ENCODE data around the gene HLA-DPB1. TPM values are rescaled to one million over a fixed set of nuclear protein-coding genes. Genes with fewer than 3 reads are reported as not detected.

Gene HLA-DPB1
- total and polyA plus RNA-seq, 2 of the 4 experiments (the other 2 are of a cell fraction): 7.7 to 10.7 TPM

DNA sequence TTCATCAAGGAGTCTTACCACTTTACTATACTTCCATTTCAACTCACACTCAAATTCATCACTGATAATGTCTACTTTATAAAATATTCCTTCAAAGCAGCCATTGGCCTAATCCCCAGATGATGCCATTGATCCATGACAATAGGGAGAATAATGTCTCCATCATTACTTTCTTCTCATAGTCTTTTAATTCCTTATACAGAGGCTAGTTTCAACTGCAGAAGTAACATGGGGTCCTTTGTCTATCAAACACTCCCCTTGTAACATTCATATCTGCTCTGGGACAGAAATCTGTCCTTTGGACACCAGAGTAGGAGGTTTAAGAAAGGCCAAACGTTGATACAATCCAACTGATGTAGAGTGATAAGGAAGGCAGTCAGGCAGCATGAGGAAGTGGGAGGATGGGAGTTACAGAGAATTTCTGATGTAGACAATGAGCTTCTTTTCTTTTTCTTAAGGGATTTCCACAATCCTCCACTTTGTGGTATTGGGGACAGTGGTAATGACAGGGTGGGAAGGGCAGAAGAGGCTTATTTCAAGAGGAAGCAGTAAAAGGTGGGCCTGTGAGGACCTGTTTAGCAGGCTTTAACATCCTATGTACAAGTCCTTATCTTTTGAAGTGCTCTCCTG, 47.5 kb upstream of the HLA-DPB1 start:
- no peak overlapping the region for H2AFZ ChIP-seq (replicated peaks; ENCODE audit: low read length, poor library complexity)
- ChIA-PET CTCF (no interaction called here), POLR2A (ENCODE audit: unreplicated experiment) (no interaction called here)
- no peak overlapping the region for H3K4me3 ChIP-seq (ENCODE audit: insufficient read depth, low read depth, low read length)
- H3K56ac ChIP-seq (ENCODE audit: extremely low read depth, insufficient read depth, low read length): no peak overlapping the region
- H3K18ac ChIP-seq (ENCODE audit: low read depth, low read length): no peak overlapping the region
- WGBS, 2 experiments (ENCODE audit: extremely low coverage in 2 of 2, insufficient read length in 1 of 2): no CpG with 5 or more reads among the region's 1 CpG
- H3K79me1 ChIP-seq (ENCODE audit: low read depth in 1 of 2, low read length in 2 of 2): no peaks in the 10 kb centered on the region
- H3K9me1 ChIP-seq (ENCODE audit: insufficient read depth, low read length): no peaks in the 10 kb centered on the region
- H2BK20ac ChIP-seq (ENCODE audit: low read depth, low read length): no peak overlapping the region
- no peak overlapping the region for H3K27ac ChIP-seq (ENCODE audit: insufficient read depth, low read length)
- in situ Hi-C loops (cut with MboI; ENCODE audit: low sequenced_read_pairs) (no loop called here), dilution Hi-C loops (cut with HindIII; ENCODE audit: low sequenced_read_pairs, unreplicated experiment) (no loop called here), intact Hi-C loops (cut with micrococcal nuclease) (no loop called here)
- H3K9me3 ChIP-seq (ENCODE audit: control insufficient read depth, insufficient read depth, low read length): no peaks in the 10 kb centered on the region
- no peak overlapping the region for H4K91ac ChIP-seq (ENCODE audit: insufficient read depth, low read depth, low read length)
- no peak overlapping the region for H3K14ac ChIP-seq (replicated peaks; ENCODE audit: low read depth, low read length)
- H4K20me1 ChIP-seq (ENCODE audit: insufficient read depth, low read length): no peaks in the 10 kb centered on the region
- no peak overlapping the region for H3K4me2 ChIP-seq (ENCODE audit: low read depth, low read length)
- no peak overlapping the region for H2BK15ac ChIP-seq (ENCODE audit: low read depth, low read length)
- no peak overlapping the region for H4K5ac ChIP-seq (ENCODE audit: low read depth, low read length)
- no peak overlapping the region for H2BK5ac ChIP-seq (ENCODE audit: low read depth, low read length, poor library complexity, severe bottlenecking)
- ATAC-seq (ENCODE audit: low read depth): no peak
- H2AK5ac ChIP-seq (ENCODE audit: low read depth, low read length): no peak overlapping the region
- H3K36me3 ChIP-seq (ENCODE audit: control insufficient read depth, insufficient read depth, low read length): no peaks in the 10 kb centered on the region
- H2BK120ac ChIP-seq (ENCODE audit: low read depth, low read length): no peak overlapping the region
- TF ChIP-seq MXI1 (IDR thresholded peaks at IDR 0.05; ENCODE audit: borderline replicate concordance, low read depth, low read length) (no peak), CEBPB (IDR thresholded peaks at IDR 0.05; ENCODE audit: low read depth, low read length) (no peak), MAZ (IDR thresholded peaks at IDR 0.05; ENCODE audit: borderline replicate concordance, low read depth, low read length) (no peak), RFX5 (IDR thresholded peaks at IDR 0.05; ENCODE audit: low read depth, low read length) (no peak), CHD1 (IDR thresholded peaks at IDR 0.05; ENCODE audit: low read depth, low read length) (no peak), FOS (IDR thresholded peaks at IDR 0.05; ENCODE audit: low read depth, low read length) (no peak), NFE2L2 (IDR thresholded peaks at IDR 0.05; ENCODE audit: low read depth, low read length) (no peak), BHLHE40 (IDR thresholded peaks at IDR 0.05; ENCODE audit: low read depth, low read length) (no peak), RAD21 (IDR thresholded peaks at IDR 0.05; ENCODE audit: low read length) (no peak), POLR2A (IDR thresholded peaks at IDR 0.05; ENCODE audit: low read depth, low read length) (no peak), RCOR1 (IDR thresholded peaks at IDR 0.05; ENCODE audit: insufficient replicate concordance, low read length) (no peak), MAFK (IDR thresholded peaks at IDR 0.05; ENCODE audit: low read depth, low read length) (no peak), SMC3 (IDR thresholded peaks at IDR 0.05; ENCODE audit: low read depth, low read length) (no peak)
- TF ChIP-seq, protein P1, sequence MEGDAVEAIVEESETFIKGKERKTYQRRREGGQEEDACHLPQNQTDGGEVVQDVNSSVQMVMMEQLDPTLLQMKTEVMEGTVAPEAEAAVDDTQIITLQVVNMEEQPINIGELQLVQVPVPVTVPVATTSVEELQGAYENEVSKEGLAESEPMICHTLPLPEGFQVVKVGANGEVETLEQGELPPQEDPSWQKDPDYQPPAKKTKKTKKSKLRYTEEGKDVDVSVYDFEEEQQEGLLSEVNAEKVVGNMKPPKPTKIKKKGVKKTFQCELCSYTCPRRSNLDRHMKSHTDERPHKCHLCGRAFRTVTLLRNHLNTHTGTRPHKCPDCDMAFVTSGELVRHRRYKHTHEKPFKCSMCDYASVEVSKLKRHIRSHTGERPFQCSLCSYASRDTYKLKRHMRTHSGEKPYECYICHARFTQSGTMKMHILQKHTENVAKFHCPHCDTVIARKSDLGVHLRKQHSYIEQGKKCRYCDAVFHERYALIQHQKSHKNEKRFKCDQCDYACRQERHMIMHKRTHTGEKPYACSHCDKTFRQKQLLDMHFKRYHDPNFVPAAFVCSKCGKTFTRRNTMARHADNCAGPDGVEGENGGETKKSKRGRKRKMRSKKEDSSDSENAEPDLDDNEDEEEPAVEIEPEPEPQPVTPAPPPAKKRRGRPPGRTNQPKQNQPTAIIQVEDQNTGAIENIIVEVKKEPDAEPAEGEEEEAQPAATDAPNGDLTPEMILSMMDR (conservative IDR thresholded peaks at IDR 0.05; ENCODE audit: low read depth, low read length): no peak
- TF ChIP-seq, protein P2, sequence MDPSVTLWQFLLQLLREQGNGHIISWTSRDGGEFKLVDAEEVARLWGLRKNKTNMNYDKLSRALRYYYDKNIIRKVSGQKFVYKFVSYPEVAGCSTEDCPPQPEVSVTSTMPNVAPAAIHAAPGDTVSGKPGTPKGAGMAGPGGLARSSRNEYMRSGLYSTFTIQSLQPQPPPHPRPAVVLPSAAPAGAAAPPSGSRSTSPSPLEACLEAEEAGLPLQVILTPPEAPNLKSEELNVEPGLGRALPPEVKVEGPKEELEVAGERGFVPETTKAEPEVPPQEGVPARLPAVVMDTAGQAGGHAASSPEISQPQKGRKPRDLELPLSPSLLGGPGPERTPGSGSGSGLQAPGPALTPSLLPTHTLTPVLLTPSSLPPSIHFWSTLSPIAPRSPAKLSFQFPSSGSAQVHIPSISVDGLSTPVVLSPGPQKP (IDR thresholded peaks at IDR 0.05; ENCODE audit: borderline replicate concordance, low read depth, low read length): no peak
- TF ChIP-seq, protein P3, sequence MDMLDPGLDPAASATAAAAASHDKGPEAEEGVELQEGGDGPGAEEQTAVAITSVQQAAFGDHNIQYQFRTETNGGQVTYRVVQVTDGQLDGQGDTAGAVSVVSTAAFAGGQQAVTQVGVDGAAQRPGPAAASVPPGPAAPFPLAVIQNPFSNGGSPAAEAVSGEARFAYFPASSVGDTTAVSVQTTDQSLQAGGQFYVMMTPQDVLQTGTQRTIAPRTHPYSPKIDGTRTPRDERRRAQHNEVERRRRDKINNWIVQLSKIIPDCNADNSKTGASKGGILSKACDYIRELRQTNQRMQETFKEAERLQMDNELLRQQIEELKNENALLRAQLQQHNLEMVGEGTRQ (IDR thresholded peaks at IDR 0.05; ENCODE audit: low read depth, low read length): no peak
- BruUV-seq (replicated peaks): no TSS peak
- H3K4ac ChIP-seq (ENCODE audit: low read depth, low read length): no peak overlapping the region
- H3K23ac ChIP-seq (ENCODE audit: low read depth, low read length): no peak overlapping the region
- no peak for DNase-seq
- no peaks in the 10 kb centered on the region for H3K4me1 ChIP-seq (ENCODE audit: control insufficient read depth, insufficient read depth, low read length)
- no peak overlapping the region for H3K9ac ChIP-seq (ENCODE audit: low read depth, low read length)
- no peak overlapping the region for H2AK9ac ChIP-seq (replicated peaks; ENCODE audit: low read depth, low read length, poor library complexity)
- peaks cover 18% of the 10 kb centered on the region for H3K27me3 ChIP-seq (ENCODE audit: control insufficient read depth, insufficient read depth, low read length)
- H4K8ac ChIP-seq (ENCODE audit: low read depth in 2 of 2, low read length in 2 of 2): no peak overlapping the region

All from IMR-90 (cell line).